GM21737 (cell line): ENCODE measurements around the gene SIPA1.
A peak's percentile ranks its signal among the peaks of the same experiment; 100 is the strongest.

ENCODE experiments used
- ATAC-seq: cut with Tn5 transposase; IDR thresholded peaks from one replicate; pipeline ENCODE4 v1.9.1; 2021; ENCODE audit warnings: mild to moderate bottlenecking, moderate library complexity; ENCODE audit not compliant: unreplicated experiment

The SIPA1 gene

DNA sequence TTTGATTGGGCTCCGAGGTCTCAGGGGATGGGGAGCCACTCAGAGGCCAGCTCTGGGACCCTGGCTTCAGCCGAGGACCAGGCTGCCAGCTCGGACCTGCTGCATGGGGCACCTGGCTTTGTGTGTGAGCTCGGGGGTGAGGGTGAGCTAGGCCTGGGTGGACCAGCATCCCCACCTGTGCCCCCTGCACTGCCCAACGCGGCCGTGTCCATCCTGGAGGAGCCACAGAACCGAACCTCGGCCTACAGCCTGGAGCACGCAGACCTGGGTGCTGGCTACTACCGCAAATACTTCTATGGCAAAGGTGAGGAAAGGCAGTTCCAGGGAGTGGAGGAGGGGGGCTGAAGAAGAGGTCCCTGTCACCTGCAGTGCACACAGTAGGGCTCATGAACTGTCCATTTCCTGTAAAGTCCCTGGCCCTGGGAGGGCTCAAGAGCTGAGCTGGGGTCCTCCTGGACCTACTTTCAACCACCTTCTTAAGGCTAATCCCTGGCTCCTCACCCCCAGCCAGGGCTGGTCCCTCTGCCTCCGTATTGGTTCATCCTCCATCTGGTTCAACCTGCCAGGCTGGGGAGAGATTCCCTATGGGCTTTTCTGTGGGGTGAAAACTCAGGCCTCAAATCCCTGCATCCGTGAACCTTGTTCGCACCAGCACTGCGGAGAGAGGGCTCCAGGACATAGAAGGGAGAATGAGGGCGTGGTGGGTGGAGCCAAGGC is 3.6 kb downstream of the SIPA1 start:
- ATAC-seq = no peak

DNA sequence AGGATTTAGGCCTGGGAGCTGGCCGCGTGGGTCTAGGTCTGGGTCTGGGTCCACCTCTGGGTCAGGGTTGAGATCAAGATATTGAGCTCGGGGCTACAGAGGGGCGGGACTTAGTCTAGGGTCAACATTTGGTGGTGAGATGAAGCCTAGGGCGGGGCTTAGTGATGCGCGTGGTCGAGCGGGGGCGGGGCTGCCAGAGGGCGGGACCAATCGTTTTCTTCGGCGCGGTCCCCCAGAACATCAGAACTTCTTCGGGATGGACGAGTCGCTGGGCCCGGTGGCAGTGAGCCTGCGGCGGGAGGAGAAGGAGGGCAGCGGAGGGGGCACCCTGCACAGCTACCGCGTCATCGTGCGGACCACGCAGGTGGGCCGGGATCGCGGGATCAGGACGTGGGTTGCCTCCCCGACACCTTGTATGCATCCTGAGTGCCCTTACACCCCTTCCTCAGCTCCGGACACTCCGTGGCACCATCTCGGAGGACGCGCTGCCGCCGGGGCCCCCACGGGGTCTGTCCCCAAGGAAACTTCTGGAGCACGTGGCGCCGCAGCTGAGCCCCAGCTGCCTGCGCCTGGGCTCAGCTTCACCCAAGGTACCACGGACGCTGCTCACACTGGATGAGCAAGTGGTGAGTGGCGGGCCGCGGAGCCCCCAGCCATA is 4.2 kb downstream of the SIPA1 start:
- no peak for ATAC-seq

DNA sequence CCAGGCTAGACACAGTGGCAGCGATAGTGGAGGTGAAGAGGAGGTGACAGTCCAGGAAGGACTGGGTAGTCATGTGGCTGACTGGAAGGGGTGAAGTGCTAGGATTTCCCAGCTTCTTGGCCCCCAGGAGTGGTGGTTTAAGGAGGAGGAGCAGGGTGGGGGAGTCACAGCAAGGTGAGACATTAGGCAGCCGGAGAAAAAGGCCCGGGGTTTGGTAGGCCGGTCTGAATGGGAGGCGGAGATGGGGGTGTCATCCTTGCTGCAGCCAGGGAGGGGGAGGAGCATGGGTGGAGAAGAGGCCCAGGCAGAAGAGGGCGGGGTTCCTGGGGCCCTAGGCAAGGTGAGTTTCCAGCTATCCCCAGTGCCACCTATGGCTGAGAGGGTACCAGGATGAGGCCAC is 6.1 kb downstream of the SIPA1 start:
- no peak for ATAC-seq

DNA sequence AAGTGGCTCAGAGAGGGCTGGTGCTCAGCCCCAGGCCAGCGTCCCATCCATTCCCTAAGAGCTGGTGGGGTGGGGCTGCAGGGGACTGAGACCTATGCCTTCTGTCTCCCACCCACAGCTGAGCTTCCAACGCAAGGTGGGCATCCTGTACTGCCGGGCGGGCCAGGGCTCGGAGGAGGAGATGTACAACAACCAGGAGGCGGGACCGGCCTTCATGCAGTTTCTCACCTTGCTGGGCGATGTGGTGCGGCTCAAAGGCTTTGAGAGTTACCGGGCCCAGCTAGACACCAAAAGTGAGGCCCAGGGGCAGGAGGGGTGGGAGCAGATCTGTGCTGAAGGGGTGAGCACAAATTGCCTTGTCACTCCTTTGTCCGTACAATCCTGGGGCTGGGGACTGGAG is 6.9 kb downstream of the SIPA1 start:
- ATAC-seq = no peak

DNA sequence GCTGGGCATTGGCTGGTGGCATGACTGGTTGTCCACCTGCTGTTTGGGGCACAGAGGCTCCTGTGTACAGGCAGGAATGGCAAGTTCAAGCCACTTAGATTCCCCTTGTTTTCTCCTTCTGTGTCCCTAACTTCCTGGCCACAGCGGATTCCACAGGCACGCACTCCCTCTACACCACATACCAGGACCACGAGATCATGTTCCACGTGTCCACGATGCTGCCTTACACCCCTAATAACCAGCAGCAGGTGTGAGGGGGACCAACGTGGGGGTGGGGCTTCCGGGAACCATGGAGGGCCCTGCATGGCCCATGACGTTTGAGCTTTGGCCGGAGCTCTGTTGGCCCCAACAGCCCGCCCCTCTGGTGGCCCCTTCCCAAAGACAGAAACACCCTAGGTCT is 7.8 kb downstream of the SIPA1 start:
- no peak for ATAC-seq

DNA sequence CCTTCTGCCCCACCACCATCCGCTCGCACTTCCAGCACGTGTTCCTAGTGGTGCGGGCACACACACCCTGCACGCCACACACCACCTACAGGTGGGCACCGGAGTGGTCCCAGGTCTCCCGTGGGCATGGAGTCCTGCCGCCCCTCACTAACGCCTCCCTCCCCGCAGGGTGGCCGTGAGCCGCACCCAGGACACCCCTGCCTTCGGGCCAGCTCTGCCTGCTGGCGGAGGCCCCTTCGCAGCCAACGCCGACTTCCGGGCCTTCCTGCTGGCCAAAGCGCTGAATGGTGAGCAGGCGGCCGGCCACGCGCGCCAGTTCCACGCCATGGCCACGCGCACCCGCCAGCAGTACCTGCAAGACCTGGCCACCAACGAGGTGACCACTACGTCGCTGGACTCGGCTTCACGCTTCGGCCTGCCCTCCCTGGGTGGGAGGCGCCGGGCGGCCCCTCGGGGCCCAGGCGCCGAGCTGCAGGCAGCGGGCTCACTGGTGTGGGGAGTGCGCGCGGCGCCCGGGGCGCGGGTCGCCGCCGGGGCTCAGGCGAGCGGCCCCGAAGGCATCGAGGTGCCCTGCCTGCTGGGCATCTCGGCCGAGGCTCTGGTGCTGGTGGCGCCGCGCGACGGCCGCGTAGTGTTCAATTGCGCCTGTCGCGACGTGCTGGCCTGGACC is 8.5 kb downstream of the SIPA1 start:
- no peak for ATAC-seq

DNA sequence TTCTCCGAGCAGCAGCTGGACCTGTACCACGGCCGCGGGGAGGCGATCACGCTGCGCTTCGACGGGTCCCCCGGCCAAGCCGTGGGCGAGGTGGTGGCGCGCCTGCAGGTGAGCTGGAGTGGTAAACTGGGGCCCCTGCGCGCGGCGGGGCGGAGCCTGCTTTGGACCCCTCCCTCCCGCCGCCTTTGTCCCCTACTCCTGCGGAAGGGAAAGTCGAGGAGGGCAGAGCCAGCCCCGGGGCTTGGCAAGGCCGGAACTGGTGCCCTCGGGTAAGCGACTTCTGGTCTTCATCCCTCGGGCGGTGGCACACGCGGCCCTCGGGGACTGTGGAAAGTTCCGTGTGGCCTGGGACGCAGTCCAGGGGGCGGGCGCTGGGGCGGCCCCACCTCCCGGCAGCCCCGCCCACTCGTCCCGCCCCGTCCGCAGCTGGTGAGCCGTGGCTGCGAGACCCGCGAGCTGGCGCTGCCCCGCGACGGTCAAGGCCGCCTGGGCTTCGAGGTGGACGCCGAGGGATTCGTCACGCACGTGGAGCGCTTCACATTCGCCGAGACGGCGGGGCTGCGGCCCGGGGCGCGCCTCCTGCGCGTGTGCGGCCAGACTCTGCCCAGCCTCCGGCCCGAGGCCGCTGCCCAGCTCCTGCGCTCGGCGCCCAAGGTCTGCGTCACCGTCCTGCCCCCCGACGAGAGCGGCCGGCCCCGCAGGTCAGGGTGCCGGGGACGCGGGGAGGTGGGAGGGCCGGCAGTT is 9.2 kb downstream of the SIPA1 start:
- no peak for ATAC-seq

DNA sequence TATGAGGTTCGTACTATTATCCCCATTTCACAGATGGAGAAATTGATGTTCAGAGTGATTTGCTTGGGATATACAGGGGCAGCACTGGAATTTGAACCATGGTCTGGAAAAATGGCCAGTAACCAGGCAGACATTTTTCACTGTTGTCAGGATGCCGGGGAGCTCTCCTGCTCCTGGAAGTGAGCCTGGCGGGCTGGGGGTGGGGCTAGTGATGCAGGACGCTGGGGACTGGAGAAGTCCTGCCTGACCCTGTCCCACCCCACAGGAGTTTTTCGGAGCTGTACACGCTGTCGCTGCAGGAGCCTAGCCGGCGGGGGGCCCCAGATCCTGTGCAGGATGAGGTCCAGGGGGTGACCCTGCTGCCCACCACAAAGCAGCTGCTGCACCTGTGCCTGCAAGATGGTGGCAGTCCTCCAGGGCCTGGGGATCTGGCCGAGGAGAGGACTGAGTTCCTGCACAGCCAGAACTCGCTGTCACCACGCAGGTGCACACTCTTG is 11.1 kb downstream of the SIPA1 start:
- ATAC-seq = no peak

DNA sequence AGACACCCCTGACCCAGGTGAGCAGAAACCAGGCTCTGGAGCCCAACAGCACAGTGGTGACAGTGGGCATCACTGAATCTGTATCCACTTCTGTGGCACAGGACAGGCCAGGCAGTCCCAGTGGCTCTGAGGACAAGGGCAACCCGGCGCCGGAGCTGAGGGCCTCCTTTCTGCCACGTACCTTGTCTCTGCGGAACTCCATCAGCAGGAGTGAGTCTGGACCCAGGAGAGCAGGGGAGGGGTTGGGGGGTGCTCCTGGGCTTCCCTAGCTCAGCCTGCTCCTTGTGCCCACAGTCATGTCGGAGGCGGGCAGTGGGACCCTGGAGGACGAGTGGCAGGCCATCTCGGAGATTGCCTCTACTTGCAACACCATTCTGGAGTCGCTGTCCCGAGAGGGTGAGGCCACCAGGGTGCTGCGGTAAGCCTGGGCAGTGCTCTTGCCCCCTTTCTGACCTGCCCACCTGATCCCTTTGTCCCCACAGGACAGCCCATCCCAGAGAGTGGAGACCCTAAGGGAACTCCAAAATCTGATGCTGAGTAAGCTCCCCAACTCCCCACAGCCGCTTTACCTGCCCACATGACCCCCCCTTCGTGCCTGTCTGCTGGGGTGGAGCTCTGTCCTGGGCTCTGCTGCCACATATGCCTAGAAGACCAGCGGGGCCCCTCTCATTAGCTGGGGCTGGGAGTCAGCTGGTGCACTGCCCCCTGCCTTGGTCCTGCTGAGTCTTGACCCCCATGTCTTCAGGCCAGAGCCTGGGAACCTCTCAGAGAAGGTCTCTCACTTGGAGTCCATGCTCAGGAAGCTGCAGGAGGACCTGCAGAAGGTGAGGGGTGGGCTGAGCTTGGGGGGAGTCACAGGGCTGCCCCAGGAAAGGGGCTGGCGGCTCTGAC is 12.0 kb downstream of the SIPA1 start:
- ATAC-seq = no peak

DNA sequence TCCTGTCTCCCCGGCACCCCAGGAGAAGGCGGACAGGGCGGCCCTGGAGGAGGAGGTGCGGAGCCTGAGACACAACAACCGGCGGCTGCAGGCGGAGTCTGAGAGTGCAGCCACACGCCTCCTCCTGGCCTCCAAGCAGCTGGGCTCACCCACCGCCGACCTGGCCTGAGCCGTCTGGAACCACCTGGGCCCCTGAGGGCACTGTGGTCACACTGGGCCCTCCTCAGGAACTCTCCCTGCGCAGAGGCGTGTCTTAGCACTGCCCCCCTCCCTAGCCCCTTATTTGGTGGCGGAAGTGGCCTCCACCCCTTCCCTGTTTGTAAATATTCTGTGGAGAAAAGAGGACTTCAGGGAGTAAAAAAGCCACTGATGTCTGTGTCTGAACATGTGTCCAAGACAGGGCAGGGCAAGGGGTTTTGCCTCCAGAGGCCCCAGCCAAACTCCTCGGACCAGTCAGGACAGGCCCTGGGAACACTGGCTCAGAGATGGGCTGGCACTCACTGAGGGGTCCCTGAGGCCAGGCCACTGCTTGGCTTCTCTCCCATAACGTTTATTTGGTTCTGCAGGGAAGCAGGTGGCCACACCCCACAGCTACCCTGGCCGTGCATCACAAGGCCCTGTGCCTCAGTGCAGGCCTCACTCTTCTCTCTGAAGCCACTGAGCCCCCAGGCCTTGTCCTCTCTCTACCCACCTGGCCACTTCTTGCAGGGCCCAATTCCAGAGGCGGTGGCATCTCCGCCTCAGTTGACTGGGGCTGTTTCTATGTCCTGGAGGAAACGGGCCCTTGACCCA is 12.8 kb downstream of the SIPA1 start:
- ATAC-seq = no peak

DNA sequence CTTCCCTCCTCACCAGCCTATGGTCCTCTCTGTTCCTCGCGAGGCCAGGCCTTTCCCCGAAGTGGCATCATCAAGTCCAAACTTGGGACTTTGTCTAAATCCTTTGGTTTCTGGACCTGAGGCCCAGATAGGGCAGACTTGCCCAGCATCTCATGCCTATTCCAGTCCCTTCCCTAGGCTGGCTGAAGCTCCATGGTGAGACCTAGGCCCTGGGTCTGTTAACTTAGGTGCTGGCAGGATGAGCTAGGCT is 13.4 kb downstream of the SIPA1 start:
- no peak for ATAC-seq

DNA sequence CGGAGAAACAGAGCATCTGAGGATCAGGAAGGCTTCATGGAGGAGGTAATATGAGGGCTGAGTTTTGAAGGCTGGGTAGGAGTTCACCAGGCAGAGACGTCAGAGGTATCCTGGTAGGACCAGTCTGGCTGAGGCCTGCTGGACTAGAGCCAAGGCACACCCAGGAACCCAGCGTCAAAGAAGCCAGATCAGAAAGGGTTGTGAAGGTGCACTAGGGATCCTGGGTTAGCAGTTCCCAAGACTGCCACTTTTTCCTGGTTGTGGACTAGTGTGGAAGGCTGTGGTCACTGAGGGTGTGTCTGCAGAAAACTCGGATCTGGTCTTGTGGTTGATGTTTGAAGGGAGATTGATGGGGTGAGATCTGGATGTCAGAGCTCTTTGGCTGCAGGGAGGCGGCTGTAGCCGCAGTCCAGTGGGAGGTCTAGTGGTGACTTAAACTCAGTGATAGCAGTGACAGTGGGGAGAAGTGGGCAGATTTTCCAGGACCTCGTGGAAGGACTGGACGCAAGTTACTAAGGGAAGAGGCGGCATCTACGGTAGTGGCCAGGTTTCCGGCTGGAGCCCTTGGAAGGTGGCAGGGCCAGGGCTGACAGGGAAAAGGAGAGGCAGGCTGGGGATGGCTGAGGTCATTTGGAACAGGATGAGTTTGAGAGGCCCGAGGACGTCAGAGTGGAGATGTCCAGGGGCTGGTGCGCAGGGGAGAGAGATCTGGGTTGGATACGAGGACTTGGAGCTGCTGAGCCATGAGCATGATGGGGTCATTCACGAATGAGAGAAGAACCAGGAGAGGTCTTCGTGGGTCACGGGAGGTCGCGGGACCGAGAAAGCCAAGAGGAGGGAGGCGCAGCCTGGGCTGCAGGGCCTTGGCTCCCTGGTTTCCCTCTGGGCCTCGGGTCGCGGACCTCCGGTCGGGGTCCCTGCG is 13.9 kb downstream of the SIPA1 start:
- no peak for ATAC-seq

DNA sequence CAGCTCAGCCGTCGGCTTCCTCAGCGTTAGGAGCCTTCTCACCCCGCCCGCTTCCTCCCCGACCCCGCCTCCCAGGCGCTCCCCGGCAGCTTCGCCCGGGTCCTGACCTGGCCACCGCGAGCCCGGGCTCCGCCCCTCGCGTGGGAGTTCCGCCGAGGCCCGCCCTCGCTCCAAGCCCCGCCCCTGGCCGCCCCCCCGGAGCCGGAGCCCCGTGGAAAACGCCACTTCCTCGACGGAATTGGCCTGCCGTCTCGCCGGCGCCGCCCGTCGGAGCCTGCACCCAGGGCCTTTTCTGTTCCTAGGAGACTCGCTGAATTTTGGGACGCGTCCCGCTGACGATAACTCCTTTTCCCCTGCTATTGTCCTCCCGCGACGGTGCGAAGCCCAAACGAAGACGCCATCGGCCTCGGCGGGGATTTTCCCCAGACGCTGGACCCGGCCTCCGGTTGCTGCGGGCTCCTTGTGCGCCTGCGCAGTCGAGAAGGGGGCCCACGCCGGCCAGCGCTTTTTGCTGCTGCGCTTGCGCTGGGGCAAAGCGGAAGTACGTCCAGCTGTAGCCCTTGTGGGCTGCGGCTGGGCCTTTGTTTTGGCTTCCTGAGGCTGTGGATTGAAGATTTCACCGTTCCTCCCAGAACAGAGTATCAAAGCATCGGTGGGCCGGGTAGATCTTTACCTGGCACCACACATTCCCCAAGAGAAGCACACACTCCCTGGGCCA is 14.8 kb downstream of the SIPA1 start:
- peak; percentile 65 for ATAC-seq

DNA sequence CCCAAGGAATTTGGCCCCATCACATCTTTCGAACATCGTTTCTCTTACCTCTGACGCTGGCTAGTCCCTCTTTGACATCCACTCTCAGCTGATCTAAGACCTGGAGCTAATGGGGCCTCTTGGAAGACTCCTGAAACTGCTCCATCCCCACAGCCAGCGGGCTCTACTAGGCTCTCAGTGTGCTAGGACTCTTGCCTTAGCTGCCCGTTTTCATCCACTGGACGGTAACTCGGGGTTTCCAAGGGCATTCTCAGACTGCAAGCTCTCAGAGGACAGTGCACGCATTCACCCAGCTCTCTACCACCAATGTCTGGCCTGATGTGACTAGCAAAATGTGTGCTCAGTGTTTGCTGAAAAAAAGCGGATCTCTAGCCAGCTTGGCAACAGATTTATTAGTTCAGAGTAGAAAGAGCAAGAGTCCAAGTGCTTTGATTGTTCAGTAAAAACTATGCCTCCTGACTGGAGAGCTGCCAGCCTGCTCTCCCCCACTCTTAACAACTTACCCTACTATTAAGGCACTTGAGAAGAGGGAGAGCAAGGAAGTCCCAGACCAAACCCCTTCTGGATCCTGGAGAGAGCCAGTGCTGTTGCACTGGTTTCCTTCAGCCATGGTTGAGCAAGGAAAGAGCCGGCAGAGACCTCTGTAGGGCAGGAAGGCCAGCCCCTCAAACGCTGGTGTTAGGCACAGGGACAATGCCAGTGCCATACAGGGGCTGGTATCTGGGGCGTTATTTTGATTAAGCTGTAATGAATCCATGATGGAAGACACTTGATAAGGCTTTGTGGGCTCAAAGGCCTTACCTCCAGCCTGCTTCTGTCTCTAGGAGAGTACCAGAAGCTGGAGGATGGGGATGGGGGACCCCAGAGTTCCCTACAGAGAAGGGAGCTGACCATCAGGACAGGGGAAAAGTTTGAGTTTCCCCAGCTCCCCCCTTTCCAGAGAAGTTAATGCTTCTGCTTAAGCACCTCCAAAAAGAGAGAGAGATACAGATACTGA is 15.6 kb downstream of the SIPA1 start:
- no peak for ATAC-seq

DNA sequence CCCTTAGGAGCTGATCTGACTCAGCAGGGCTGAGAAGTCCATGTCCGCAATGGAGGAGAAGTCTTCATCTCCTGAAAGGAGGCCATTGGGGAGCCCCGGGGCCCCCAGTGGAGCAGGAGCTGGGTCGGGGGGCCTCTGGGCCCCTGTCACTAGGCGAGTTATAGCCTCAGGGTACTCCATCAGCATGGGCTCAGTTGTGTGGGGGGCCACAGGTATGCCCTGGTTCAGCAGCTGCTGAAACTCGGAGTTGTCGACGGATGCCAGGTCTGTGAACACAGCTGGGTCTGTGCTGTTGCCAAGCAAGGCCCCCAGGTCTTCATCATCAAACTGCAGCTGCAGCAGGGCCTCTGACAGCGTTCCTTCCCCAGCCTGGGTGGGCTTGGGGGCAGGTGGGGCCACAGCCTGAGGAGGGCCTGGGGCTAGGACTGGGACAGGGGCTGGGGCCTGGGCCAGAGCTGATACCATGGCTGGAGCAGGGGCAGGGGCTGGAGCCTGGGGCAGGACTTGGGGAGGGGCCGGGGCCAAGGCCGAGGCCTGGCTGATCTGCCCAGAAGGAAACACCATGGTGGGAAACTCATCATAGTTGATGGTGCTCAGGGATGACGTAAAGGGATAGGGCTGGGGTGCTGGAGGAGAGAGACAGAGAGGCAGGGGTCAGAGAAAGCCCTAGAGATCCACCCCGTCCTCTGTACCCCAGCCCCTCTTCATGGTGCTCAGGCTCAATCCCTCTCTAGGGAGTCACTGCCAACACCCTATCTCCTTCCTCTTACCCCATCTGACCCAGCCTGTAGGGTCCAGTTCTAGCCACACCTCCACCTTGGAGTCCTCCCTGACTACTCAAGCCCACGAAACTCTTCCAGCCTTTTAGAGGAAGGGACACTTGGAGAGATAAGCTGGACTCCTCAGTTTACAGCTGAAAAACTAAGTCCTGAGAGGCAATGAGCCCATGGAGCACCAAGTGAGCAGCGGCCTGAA is 16.8 kb downstream of the SIPA1 start:
- ATAC-seq = no peak
